OCI-LY3 (cell line): ENCODE results near the gene OR8S1.
"Not testable (repeated sequence)": the region's sequence is repeated elsewhere in the genome, so short reads cannot be mapped to it uniquely, and the experiment has no call there.

ENCODE experiments used
- CTCF ChIP-seq: fragments of 200-600, 300-600 bp; sonication (generic); IDR thresholded peaks from 2 replicates; pipeline ENCODE4 v1.5.1; 2014; ENCODE audit warnings: antibody characterized with exemption, low read length, low read depth
- EZH2phosphoT487 ChIP-seq: fragments of 200-600 bp; shearing (Covaris generic); IDR thresholded peaks from 2 replicates; pipeline ENCODE4 v1.6.1; 2018; ENCODE audit warnings: antibody characterized with exemption, mixed run types, low read depth

DNA sequence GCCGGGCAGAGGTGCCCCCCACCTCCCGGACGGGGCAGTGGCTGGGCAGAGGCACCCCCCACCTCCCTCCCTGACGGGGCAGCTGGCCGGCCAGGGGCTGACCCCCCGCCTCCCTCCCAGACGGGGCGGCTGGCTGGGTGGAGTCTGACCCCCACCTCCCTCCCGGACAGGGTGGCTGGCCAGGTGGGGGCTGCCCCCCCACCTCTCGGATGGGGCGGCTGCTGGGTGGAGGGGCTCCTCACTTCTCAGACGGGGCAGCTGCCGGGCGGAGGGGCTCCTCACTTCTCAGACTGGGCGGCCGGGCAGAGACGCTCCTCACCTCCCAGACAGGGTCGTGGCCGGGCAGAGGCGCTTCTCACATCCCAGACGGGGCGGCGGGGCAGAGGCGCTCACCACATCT lies 5.1 kb upstream of the OR8S1 start:
- TF ChIP-seq CTCF, EZH2phosphoT487: not testable (repeated sequence)
